CD4-positive, alpha-beta T cell treated with Interleukin-10 for 1 hour (primary cell): ENCODE data around the gene TUBGCP6.

Experiments used
- DNase-seq: peaks from one replicate; pipeline ENCODE4 v3.0.0-alpha.2; 2020

Gene TUBGCP6

DNA sequence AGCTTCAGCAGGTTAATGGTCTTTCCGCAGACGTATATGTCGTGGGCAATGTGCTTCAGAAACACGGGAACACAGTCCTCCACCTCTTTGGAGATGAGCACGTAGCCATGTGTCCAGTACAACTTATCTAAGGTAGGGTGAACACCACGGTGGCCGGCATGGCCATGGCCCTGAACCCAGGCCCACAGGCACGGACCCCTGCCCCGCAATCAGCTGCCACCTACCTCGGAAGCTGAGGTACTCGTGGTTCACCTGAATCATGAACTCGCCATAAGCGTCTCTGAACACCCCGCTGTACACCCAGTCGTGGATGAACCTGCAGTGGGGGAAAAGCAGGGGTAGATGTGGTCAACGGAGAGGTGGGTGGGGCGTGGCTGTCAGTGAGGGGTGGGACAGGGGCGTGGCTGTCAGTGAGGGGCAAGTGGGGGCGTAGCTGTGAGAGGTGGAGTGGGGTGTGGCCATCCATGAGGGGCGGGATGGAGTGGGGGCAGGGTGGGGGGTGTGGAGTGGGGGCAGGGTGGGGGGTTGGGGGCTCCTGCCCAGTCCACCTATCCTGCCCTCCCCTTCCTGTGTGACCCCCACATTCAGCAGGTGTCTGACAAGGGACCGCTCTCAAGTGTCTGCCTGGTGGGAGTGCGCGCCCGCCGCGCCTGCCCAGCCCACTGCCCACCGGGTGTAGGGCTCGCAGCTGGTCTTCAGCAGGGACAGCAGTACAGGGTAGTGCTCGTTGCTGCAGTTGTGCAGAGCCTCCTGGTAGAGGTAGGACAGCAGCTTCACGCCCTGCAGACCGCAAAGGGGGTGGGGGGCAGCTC lies 18.6 kb downstream of the TUBGCP6 start:
- no peak for DNase-seq

- DNase-seq = no peak
Measured at GRCh38 chr22:50225200-50225969, 19.4 kb downstream of the TUBGCP6 start.

- no peak for DNase-seq
Measured at GRCh38 chr22:50224071-50224470, 20.8 kb downstream of the TUBGCP6 start.

DNA sequence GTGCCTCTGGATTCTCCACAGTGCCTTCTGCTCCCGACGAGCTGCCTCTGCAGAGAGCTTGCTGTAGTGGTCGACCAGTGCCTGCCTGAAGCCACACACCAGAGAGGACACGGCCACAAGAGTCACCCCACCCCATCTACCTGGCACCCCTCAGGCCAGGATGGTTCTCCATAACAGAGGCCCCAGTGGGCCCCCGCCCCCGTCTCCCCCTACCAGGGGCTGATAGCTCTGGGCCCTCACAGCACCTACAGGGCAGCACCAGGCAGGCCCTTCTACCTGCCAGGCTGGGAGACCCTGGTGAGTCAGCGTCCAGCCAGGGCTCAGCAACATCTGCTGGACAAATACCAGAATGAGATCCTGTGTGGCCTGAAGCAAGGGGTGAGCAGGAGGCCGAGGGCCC lies 22.3 kb downstream of the TUBGCP6 start:
- DNase-seq = no peak

- no peak for DNase-seq
Measured at GRCh38 chr22:50221410-50222300, 23.2 kb downstream of the TUBGCP6 start.

- no peak for DNase-seq
Measured at GRCh38 chr22:50220603-50221409, 24.0 kb downstream of the TUBGCP6 start.

DNA sequence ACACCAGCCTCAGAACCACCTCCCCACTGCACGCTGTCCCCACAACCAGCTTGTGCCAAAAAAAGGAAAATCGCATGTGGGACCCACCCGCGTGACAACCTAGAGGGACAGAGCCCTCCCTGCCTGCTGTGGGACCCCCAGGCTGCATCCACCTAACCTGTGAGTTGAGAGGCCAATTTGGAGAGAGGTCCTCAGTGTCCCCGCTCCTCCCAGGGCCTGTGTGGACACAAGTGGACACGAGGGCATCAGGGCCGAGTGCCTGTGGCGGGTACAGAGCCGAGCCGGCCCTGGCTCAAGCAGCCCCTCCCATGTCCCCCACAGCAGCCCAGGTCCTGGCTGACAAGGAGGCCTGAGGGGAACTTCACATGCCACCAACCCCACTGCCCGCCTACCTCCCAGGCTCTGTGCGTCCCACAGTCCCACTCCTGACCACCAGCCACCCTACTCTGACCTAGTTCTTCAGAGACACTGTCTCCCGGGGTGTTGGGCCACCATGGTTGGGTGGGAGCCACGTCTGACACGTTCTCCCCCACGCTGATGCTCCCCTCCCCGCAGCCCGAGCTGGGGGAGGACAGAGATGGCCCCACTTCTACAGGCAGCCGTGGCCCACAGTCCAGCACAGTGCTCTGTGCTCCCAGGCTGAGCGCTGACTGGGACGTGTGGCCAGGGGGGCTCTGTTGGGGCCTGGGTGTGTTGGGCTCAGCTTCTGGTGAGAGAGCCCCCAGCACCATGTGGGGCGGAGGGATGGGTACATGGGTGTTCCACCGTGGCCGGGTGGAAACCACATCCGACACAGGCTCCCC lies 24.8 kb downstream of the TUBGCP6 start:
- no peak for DNase-seq

DNA sequence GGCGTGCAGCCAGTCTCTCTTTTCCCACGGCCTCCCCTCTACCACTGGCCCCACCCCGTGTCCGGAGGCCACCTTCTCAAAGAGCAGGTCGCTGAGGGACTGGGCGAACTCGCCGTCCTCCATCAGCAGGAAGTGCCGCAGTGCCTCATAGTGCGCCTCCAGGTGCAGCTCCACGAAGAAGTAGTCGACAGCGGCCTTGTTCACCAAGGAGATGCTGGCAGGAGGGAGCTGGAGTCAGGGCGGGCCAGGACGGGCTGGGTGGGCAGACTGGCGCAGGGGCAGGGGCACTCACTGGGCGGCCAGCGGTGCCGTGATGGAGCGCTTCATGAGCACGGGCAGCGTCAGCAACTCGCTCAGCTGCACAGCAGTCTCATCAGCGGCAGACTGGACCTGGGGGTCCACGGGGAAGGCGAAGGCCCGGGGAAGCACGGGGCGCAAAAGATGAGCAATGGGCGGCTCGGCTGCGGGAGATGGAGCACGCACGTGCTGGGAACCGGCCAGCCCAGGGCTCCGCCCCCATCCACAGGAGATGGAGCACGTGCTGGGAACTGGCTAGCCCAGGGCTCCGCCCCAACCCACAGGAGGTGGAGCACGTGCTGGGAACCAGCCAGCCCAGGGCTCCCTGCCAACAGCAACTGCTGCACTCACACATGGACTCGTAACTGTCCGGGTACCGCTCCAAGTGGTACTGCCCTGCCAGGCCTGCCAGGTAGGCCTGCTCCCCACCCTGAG lies 25.7 kb downstream of the TUBGCP6 start:
- no peak for DNase-seq

GRCh38 chr22:50218153-50218995 lies 26.4 kb downstream of the TUBGCP6 start:
- no peak for DNase-seq

DNA sequence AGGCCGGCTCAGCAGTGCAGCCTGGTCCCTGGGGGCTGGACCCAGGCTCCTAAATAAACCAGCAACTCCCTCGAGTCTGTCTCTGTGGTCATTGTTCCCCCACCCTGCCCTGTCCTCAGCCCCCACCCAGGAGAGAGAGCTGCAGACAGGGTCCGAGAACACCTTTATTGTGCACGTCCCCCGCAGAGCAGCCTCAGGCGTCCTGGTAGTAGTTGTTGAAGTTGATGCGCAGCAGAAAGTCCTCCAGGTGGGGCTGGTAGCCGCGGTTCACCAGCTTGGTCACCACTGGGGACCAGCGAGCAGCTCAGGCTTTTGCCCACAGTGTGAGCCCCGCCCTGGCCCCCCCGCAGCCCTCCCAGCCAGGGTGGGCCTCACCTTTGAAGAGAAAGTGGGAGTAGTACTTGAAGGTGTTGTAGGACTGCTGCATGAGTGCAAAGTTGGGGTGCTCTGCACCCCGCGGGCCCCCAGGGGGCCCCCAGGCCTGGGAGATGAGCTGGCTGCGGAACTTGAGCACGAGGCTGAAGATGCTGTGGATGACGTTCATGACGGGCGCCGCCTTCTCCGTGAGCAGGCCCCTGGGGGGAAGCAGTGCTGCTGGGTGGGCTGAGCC lies 27.2 kb downstream of the TUBGCP6 start:
- DNase-seq = no peak

GRCh38 chr22:50216684-50217520 lies 27.9 kb downstream of the TUBGCP6 start:
- no peak for DNase-seq

GRCh38 chr22:50216055-50216683 lies 28.7 kb downstream of the TUBGCP6 start:
- no peak for DNase-seq

GRCh38 chr22:50215297-50216054 lies 29.3 kb downstream of the TUBGCP6 start:
- DNase-seq = no peak

DNA sequence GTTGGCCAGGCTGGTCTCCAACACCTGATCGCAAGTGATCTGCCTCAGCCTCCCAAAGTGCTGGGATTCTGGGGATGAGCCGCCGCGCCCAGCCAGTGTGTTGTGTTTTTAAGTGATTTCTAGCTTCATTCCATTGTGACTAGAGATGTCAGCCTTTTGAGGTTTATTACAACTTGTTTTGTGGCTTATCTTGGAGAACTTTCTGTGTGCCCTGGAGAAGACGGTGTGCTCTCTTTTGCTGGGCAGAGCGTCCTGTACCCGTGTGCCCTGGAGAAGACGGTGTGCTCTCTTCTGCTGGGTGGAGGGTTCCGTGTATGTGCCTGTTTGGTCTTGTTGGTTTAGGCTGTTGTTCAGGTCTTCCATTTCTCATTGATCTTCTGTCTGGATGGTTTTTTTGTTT lies 31.6 kb downstream of the TUBGCP6 start:
- DNase-seq = no peak

DNA sequence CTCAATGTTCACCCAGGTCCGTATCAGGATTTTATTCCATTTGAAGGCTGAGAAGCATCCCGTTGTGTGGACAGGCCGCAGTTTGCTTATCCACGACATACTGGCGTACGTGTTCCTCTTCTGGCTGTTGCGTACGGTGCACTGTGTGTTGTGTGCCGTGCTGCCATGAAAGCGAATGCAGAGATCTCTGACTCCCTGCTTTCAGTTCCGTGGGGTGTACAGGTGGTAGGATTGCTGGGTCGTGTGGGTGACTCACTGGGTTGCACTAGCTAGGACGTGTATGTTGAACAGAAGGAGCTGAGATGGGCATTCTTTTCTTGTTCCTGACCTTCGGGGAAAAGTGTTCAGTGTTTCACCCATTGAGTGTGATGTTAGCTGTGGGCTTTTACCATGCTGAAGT lies 33.7 kb downstream of the TUBGCP6 start:
- DNase-seq = no peak

GRCh38 chr22:50210378-50211139 lies 34.3 kb downstream of the TUBGCP6 start:
- DNase-seq = no peak
